Keratinocyte (primary cell): ENCODE measurements around the gene TRIM9. TPM values are rescaled to one million over a fixed set of nuclear protein-coding genes. Genes with fewer than 3 reads are reported as not detected.
A peak's percentile ranks its signal among the peaks of the same experiment; 100 is the strongest.

ENCODE experiments used
- DNase-seq: peaks from one replicate; pipeline ENCODE4 v3.0.0-alpha.2; 2011; ENCODE audit warnings: low read depth, missing footprints, low spot score
- FAIRE-seq: peaks from 2 replicates; lab custom pipeline; 2011; peaks lifted over from hg19 to GRCh38; lab: Jason Lieb, UNC
- H2AFZ ChIP-seq: 2 replicates; pipeline ENCODE4 v1.6.0; 2012; ENCODE audit warnings: low read length, control low read depth, inconsistent platforms; ENCODE audit not compliant: control insufficient read depth
- H3K27ac ChIP-seq: 2 replicates; pipeline ENCODE4 v1.5.1; 2011; ENCODE audit warnings: low read length; ENCODE audit not compliant: control insufficient read depth, insufficient read depth
- H3K27me3 ChIP-seq: 3 replicates; pipeline ENCODE4 v1.6.0; 2011; ENCODE audit warnings: low read length; ENCODE audit not compliant: control insufficient read depth, insufficient read depth; ENCODE audit errors: extremely low read depth
- H3K36me3 ChIP-seq, 2 experiments: 2 replicates in 1 of 2; 3 replicates in 1 of 2; pipeline ENCODE4 v1.5.1; 2011; ENCODE audit warnings: low read length in 2 of 2, mild to moderate bottlenecking in 1 of 2; ENCODE audit not compliant: control insufficient read depth in 2 of 2, insufficient read depth in 2 of 2; ENCODE audit errors: extremely low read depth in 1 of 2
- H3K4me1 ChIP-seq: 3 replicates; pipeline ENCODE4 v1.5.1; 2011; ENCODE audit warnings: low read length; ENCODE audit not compliant: control insufficient read depth, insufficient read depth; ENCODE audit errors: extremely low read depth
- H3K4me2 ChIP-seq: 3 replicates; pipeline ENCODE4 v1.6.0; 2011; ENCODE audit warnings: low read depth, low read length; ENCODE audit not compliant: control insufficient read depth, insufficient read depth; ENCODE audit errors: extremely low read depth
- H3K4me3 ChIP-seq, 3 experiments: fragments of 200-600 bp in 1 of 3; sonication (generic) in 1 of 3; 2 replicates in 2 of 3; 3 replicates in 1 of 3; pipeline ENCODE4 v1.5.1; 2011 to 2016; ENCODE audit warnings: low read length in 3 of 3, mild to moderate bottlenecking in 3 of 3, control low read depth in 2 of 3, inconsistent platforms in 1 of 3, low read depth in 1 of 3, mixed read lengths in 1 of 3, mixed run types in 1 of 3, moderate library complexity in 1 of 3; ENCODE audit not compliant: control insufficient read depth in 2 of 3, insufficient read depth in 2 of 3; ENCODE audit errors: extremely low read depth in 1 of 3
- H3K79me2 ChIP-seq: 2 replicates; pipeline ENCODE4 v1.6.0; 2012; ENCODE audit warnings: low read length; ENCODE audit not compliant: control insufficient read depth, insufficient read depth
- H3K9ac ChIP-seq: 3 replicates; pipeline ENCODE4 v1.6.0; 2011; ENCODE audit warnings: low read length; ENCODE audit not compliant: control insufficient read depth, insufficient read depth; ENCODE audit errors: extremely low read depth
- H3K9me1 ChIP-seq: 3 replicates; pipeline ENCODE4 v1.6.0; 2011; ENCODE audit warnings: low read length; ENCODE audit not compliant: control insufficient read depth, insufficient read depth; ENCODE audit errors: extremely low read depth
- H3K9me3 ChIP-seq: 2 replicates; pipeline ENCODE4 v1.5.1; 2012; ENCODE audit warnings: low read depth, low read length; ENCODE audit not compliant: control insufficient read depth
- H4K20me1 ChIP-seq: 3 replicates; pipeline ENCODE4 v1.6.0; 2011; ENCODE audit warnings: low read length; ENCODE audit not compliant: control insufficient read depth, insufficient read depth; ENCODE audit errors: extremely low read depth
- CTCF ChIP-seq, 3 experiments: IDR thresholded peaks in 1 of 3; conservative IDR thresholded peaks in 1 of 3; optimal IDR thresholded peaks in 1 of 3; 2 replicates in 2 of 3; 3 replicates in 1 of 3; pipeline versions ENCODE3 to v1.5.1; 2011; ENCODE audit warnings: low read length in 3 of 3, mild to moderate bottlenecking in 3 of 3, moderate library complexity in 2 of 3, control low read depth in 1 of 3, inconsistent platforms in 1 of 3; ENCODE audit not compliant: insufficient read depth in 2 of 3; ENCODE audit errors: extremely low read depth in 1 of 3
- EZH2 ChIP-seq: IDR thresholded peaks from one replicate; pipeline ENCODE4 v1.6.1; 2012; ENCODE audit warnings: inconsistent platforms, mild to moderate bottlenecking, low read length, moderate library complexity
- dilution Hi-C: fragments of 300-500 bp; cut with MboI; formaldehyde crosslinking; loops from one replicate; pipeline ENCODE4 v1.7.0; 2020; ENCODE audit warnings: low sequenced_read_pairs; ENCODE audit not compliant: extremely low pct_ligation_motif_present
- polyA plus RNA-seq, 5 experiments: library from polyadenylated mRNA; depleted of rRNA in 3 of 5; stranded (reverse) in 3 of 5; stranded (forward) in 1 of 5; unstranded in 1 of 5; fragments of >200 nt; gene quantifications; 1 replicate in 1 of 5; 2 replicates in 3 of 5; 3 replicates in 1 of 5; pipeline versions ENCODE4 v1.2.1 to v1.2.3, GENCODE V29; 2011 to 2012; ENCODE audit warnings: missing spikeins in 2 of 5, low read depth in 1 of 5, low replicate concordance in 1 of 5

The TRIM9 gene
- polyA plus RNA-seq, 1 donor (not counting 4 experiments of a cell fraction or from before 2014, with no cell fraction given): 0.04 TPM

- H3K27me3 ChIP-seq: peaks cover 42% of the 10 kb centered on the region
- TF ChIP-seq EZH2: no peak
- TF ChIP-seq CTCF (optimal IDR thresholded peaks at IDR 0.05 in 1 of 3, IDR thresholded peaks at IDR 0.05 in 1 of 3, conservative IDR thresholded peaks at IDR 0.05 in 1 of 3; ENCODE audit: extremely low read depth in 1 of 3, insufficient read depth in 2 of 3, low read length in 3 of 3): no peak
- peaks cover 18% of the 10 kb centered on the region for H3K4me1 ChIP-seq
- H3K79me2 ChIP-seq: no peaks in the 10 kb centered on the region
- no peaks in the 10 kb centered on the region for H3K36me3 ChIP-seq
- H3K9ac ChIP-seq: no peak overlapping the region
- H3K9me3 ChIP-seq: no peaks in the 10 kb centered on the region
- H4K20me1 ChIP-seq: peaks cover 4% of the 10 kb centered on the region
- FAIRE-seq: no peak
- dilution Hi-C loops: no loop called here
- H3K9me1 ChIP-seq: no peaks in the 10 kb centered on the region
- no peak for DNase-seq
- H2AFZ ChIP-seq: no peak overlapping the region
- H3K4me2 ChIP-seq: no peak overlapping the region
- no peak overlapping the region for H3K4me3 ChIP-seq
- no peak overlapping the region for H3K27ac ChIP-seq
These were observed 2.0 kb upstream of the TRIM9 start for GRCh38 chr14:51096870-51097269.

- dilution Hi-C loops: no loop called here
- no peaks in the 10 kb centered on the region for H3K79me2 ChIP-seq
- peak overlapping the region in 1 of 3 experiments; percentile 74 for H3K4me3 ChIP-seq
- H3K27ac ChIP-seq: no peak overlapping the region
- no peak for TF ChIP-seq EZH2
- TF ChIP-seq CTCF (optimal IDR thresholded peaks at IDR 0.05 in 1 of 3, IDR thresholded peaks at IDR 0.05 in 1 of 3, conservative IDR thresholded peaks at IDR 0.05 in 1 of 3; ENCODE audit: extremely low read depth in 1 of 3, insufficient read depth in 2 of 3, low read length in 3 of 3): no peak
- no peaks in the 10 kb centered on the region for H3K9me1 ChIP-seq
- H2AFZ ChIP-seq: peak overlapping the region; percentile 86
- H4K20me1 ChIP-seq: peaks cover 4% of the 10 kb centered on the region
- H3K27me3 ChIP-seq: peaks cover 36% of the 10 kb centered on the region
- H3K36me3 ChIP-seq: no peaks in the 10 kb centered on the region
- FAIRE-seq: no peak
- H3K4me2 ChIP-seq: peak overlapping the region; percentile 93
- H3K9ac ChIP-seq: peak overlapping the region; percentile 50
- peaks cover 18% of the 10 kb centered on the region for H3K4me1 ChIP-seq
- no peak for DNase-seq
- no peaks in the 10 kb centered on the region for H3K9me3 ChIP-seq
These were observed 1.2 kb upstream of the TRIM9 start for GRCh38 chr14:51095854-51096823.
